Esophagus squamous epithelium (tissue), 4 donors: ENCODE measurements around the gene PCF11.

Experiments used
- POLR2A ChIP-seq, 4 donors: fragments of 450-650 bp; IDR thresholded peaks; one replicate each; pipeline ENCODE4 v1.6.1; 2017; ENCODE audit warnings: antibody characterized with exemption in 4 of 4, mild to moderate bottlenecking in 4 of 4, moderate library complexity in 3 of 4
- TF ChIP-seq, protein P1 (sequence below), 6 experiments: fragments of 450-650 bp in 4 of 6; fragments of 200-600 bp in 2 of 6; sonication (generic) in 2 of 6; IDR thresholded peaks; one replicate each; pipeline ENCODE4 v1.5.1; 2016 to 2019; ENCODE audit warnings: antibody characterized with exemption in 6 of 6, mild to moderate bottlenecking in 4 of 6, moderate library complexity in 4 of 6

DNA sequence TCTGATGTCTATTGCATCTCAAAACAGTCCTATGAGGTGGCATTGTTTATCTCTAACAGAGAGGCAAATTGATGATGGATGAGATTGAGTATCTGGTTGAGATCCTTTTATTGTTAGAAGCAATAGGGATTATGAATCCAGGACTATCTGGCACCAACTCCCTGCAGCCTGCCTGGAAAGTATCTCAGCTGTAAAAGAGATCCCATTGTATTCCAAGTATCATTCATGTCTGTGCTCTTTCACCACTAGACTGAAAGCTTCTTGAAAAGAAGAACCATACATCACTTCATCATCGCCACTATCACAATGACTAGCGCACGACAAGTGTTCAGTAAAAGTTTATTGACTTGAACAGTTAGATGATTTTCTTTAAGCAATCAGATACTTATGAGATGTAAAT, 41.9 kb upstream of the PCF11 start:
- TF ChIP-seq, protein P1, sequence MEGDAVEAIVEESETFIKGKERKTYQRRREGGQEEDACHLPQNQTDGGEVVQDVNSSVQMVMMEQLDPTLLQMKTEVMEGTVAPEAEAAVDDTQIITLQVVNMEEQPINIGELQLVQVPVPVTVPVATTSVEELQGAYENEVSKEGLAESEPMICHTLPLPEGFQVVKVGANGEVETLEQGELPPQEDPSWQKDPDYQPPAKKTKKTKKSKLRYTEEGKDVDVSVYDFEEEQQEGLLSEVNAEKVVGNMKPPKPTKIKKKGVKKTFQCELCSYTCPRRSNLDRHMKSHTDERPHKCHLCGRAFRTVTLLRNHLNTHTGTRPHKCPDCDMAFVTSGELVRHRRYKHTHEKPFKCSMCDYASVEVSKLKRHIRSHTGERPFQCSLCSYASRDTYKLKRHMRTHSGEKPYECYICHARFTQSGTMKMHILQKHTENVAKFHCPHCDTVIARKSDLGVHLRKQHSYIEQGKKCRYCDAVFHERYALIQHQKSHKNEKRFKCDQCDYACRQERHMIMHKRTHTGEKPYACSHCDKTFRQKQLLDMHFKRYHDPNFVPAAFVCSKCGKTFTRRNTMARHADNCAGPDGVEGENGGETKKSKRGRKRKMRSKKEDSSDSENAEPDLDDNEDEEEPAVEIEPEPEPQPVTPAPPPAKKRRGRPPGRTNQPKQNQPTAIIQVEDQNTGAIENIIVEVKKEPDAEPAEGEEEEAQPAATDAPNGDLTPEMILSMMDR (IDR thresholded peaks at IDR 0.05), result no peak
- TF ChIP-seq POLR2A (IDR thresholded peaks at IDR 0.05), result no peak
